GM12878 (cell line): Measurements from ENCODE around the gene SHB. TPM values are rescaled to one million over a fixed set of nuclear protein-coding genes. Genes with fewer than 3 reads are reported as not detected.

Source experiments
- ATAC-seq: fragments of 200-7000 bp; cut with Tn5 transposase; 3 replicates; pipeline ENCODE4 v1.9.1; 2020; ENCODE audit warnings: mild to moderate bottlenecking, moderate library complexity
- BruUV-seq: library from RNA; stranded (reverse); fragments of 400-500 nt; replicated peaks from 2 replicates; lab custom pipeline; 2021; lab: Mats Ljungman, UMichigan
- CTCF ChIA-PET: fragments of 300-600 bp; sonication (Branson Sonifier 250); formaldehyde crosslinking; extraction: SDS; loops from one replicate; lab custom pipeline; 2021; ENCODE audit warnings: inconsistent platforms; lab: Yijun Ruan, JAX
- POLR2A ChIA-PET: fragments of 350-600 bp; formaldehyde crosslinking; extraction: SDS; loops from one replicate; lab custom pipeline; 2021; ENCODE audit warnings: inconsistent platforms; lab: Charles Lee
- RAD21 ChIA-PET: fragments of 300-600 bp; sonication (Branson Sonifier 250); formaldehyde crosslinking; loops from one replicate; lab custom pipeline; 2023; ENCODE audit warnings: antibody characterized with exemption; ENCODE audit not compliant: unreplicated experiment; lab: Charles Lee
- SMC1A ChIA-PET: fragments of 300-600 bp; sonication (Branson Sonifier 250); formaldehyde crosslinking; loops from one replicate; lab custom pipeline; 2023; ENCODE audit not compliant: unreplicated experiment, uncharacterized antibody; lab: Charles Lee
- DNase-seq: peaks from one replicate; pipeline ENCODE4 v3.0.0-alpha.2; 2011; ENCODE audit warnings: low read depth, low spot score
- FAIRE-seq: peaks from 3 replicates; lab custom pipeline; 2011; peaks lifted over from hg19 to GRCh38; lab: Jason Lieb, UNC
- H2AFZ ChIP-seq: 2 replicates; pipeline ENCODE4 v1.6.0; 2011; ENCODE audit warnings: low read depth, low read length, control low read depth; ENCODE audit not compliant: control insufficient read depth
- H3K27ac ChIP-seq: 2 replicates; pipeline ENCODE4 v1.5.1; 2011; ENCODE audit warnings: control low read depth; ENCODE audit not compliant: control insufficient read depth, insufficient read depth
- H3K27me3 ChIP-seq, 2 experiments: replicated peaks in 1 of 2; 2 replicates each; pipeline versions ENCODE4 v1.6.0 to v1.6.1; 2011; ENCODE audit warnings: low read length in 1 of 2; ENCODE audit not compliant: control insufficient read depth in 2 of 2, insufficient read depth in 2 of 2
- H3K36me3 ChIP-seq, 2 experiments: 2 replicates each; pipeline ENCODE4 v1.5.1; 2011; ENCODE audit warnings: low read length in 1 of 2; ENCODE audit not compliant: control insufficient read depth in 2 of 2, insufficient read depth in 2 of 2
- H3K4me1 ChIP-seq: 2 replicates; pipeline ENCODE4 v1.6.1; 2011; ENCODE audit warnings: mild to moderate bottlenecking, low read length, moderate library complexity, mixed read lengths; ENCODE audit not compliant: control insufficient read depth, insufficient read depth
- H3K4me2 ChIP-seq: 2 replicates; pipeline ENCODE4 v1.6.0; 2011; ENCODE audit warnings: control low read depth; ENCODE audit not compliant: control insufficient read depth, insufficient read depth
- H3K4me3 ChIP-seq: fragments of 200-600 bp; sonication (generic); 2 replicates; pipeline ENCODE4 v1.5.1; 2016
- H3K79me2 ChIP-seq: 2 replicates; pipeline ENCODE4 v1.6.0; 2011; ENCODE audit warnings: low read length; ENCODE audit not compliant: control insufficient read depth, insufficient read depth
- H3K9ac ChIP-seq: 2 replicates; pipeline ENCODE4 v1.8.0; 2011; ENCODE audit warnings: low read length, control low read depth, mixed read lengths; ENCODE audit not compliant: control insufficient read depth, insufficient read depth
- H3K9me3 ChIP-seq: replicated peaks from 3 replicates; pipeline ENCODE4 v1.5.1; 2011; ENCODE audit warnings: mild to moderate bottlenecking, low read length; ENCODE audit not compliant: control insufficient read depth, insufficient read depth
- H4K20me1 ChIP-seq: 2 replicates; pipeline ENCODE4 v1.6.0; 2011; ENCODE audit not compliant: control insufficient read depth, insufficient read depth
- ATF7 ChIP-seq: fragments of 450-650 bp; IDR thresholded peaks from 2 replicates; pipeline ENCODE4 v1.6.1; 2016; ENCODE audit warnings: low read depth, mild to moderate bottlenecking
- BACH1 ChIP-seq: fragments of 450-650 bp; IDR thresholded peaks from 2 replicates; pipeline ENCODE4 v1.6.1; 2017; ENCODE audit warnings: mild to moderate bottlenecking, borderline replicate concordance
- BHLHE40 ChIP-seq, 2 experiments: fragments of 450-650 bp in 1 of 2; IDR thresholded peaks; 2 replicates each; pipeline ENCODE4 v1.6.1; 2011 to 2017; ENCODE audit warnings: low read depth in 2 of 2, borderline replicate concordance in 1 of 2, improper control_type of control experiment in 1 of 2, low read length in 1 of 2, mild to moderate bottlenecking in 1 of 2
- CBFB ChIP-seq: IDR thresholded peaks from 2 replicates; pipeline ENCODE4 v1.6.1; 2016; ENCODE audit warnings: antibody characterized with exemption, low read depth
- CTCF ChIP-seq, 3 experiments: IDR thresholded peaks in 2 of 3; conservative IDR thresholded peaks in 1 of 3; 2 replicates each; pipeline ENCODE4 v1.5.1; 2011; ENCODE audit warnings: low read depth in 3 of 3, low read length in 3 of 3, mild to moderate bottlenecking in 3 of 3, control low read depth in 2 of 3, moderate library complexity in 2 of 3, inconsistent platforms in 1 of 3, mixed read lengths in 1 of 3; ENCODE audit not compliant: control insufficient read depth in 2 of 3, insufficient read depth in 1 of 3; ENCODE audit errors: extremely low read depth in 1 of 3
- DPF2 ChIP-seq: fragments of 450-650 bp; IDR thresholded peaks from 2 replicates; pipeline ENCODE4 v1.6.1; 2017; ENCODE audit warnings: mild to moderate bottlenecking
- FOXK2 ChIP-seq: fragments of 450-650 bp; IDR thresholded peaks from 2 replicates; pipeline ENCODE4 v1.6.1; 2017; ENCODE audit warnings: mild to moderate bottlenecking, moderate library complexity
- IKZF2 ChIP-seq, 2 experiments: fragments of 450-650 bp; IDR thresholded peaks; 2 replicates each; pipeline ENCODE4 v1.6.1; 2017; ENCODE audit warnings: mild to moderate bottlenecking in 2 of 2, moderate library complexity in 2 of 2
- IRF4 ChIP-seq: IDR thresholded peaks from 2 replicates; pipeline ENCODE4 v1.6.1; 2011; ENCODE audit warnings: low read depth, low read length
- NFYA ChIP-seq: IDR thresholded peaks from 2 replicates; pipeline ENCODE4 v1.6.1; 2011; ENCODE audit warnings: low read depth, mild to moderate bottlenecking, low read length, improper control_type of control experiment, borderline replicate concordance
- PKNOX1 ChIP-seq: fragments of 450-650 bp; IDR thresholded peaks from 2 replicates; pipeline ENCODE4 v1.6.1; 2016; ENCODE audit warnings: mild to moderate bottlenecking
- TAF1 ChIP-seq: IDR thresholded peaks from 2 replicates; pipeline ENCODE4 v1.6.1; 2011; ENCODE audit warnings: mild to moderate bottlenecking, low read depth, low read length, borderline replicate concordance
- YBX1 ChIP-seq: fragments of 450-650 bp; IDR thresholded peaks from 2 replicates; pipeline ENCODE4 v1.6.1; 2016; ENCODE audit warnings: antibody characterized with exemption
- WGBS: methylation state at CpG from one replicate; pipeline ENCODE4 v1.1.6; 2016; ENCODE audit warnings: low lambda C conversion rate; ENCODE audit not compliant: insufficient replicate concordance, insufficient coverage; ENCODE audit errors: missing lambda C conversion rate; 5-methylcytosine and 5-hydroxymethylcytosine counted together
- in situ Hi-C: fragments of 300-500 bp; cut with MboI; formaldehyde crosslinking; loops from 9 replicates; pipeline ENCODE4 v1.14.3; 2018; ENCODE audit warnings: mixed read lengths
- intact Hi-C: fragments of 100-400 bp; cut with micrococcal nuclease; formaldehyde crosslinking; loops from one replicate; pipeline ENCODE4 v1.14.2; 2022; ENCODE audit not compliant: unreplicated experiment
- polyA plus RNA-seq, 11 experiments: library from polyadenylated mRNA; depleted of rRNA in 4 of 11; unstranded in 6 of 11; stranded (reverse) in 5 of 11; fragments of >200 nt; fragmentation: Nextera tagmentation in 4 of 11; fragmentation: Illumina TruSeq in 1 of 11; extraction: Ambion mirVana in 4 of 11; extraction: Trizol in 1 of 11; gene quantifications; 1 replicate in 1 of 11; 2 replicates in 10 of 11; pipeline versions ENCODE4 v1.2.1 to v1.2.3, GENCODE V29; 2011 to 2016; ENCODE audit warnings: inconsistent platforms in 2 of 11, missing spikeins in 2 of 11, low read depth in 1 of 11
- total RNA-seq, 4 experiments: library from RNA; depleted of rRNA in 3 of 4; stranded (reverse); fragments of >200 nt in 3 of 4; fragmentation: Illumina TruSeq in 1 of 4; extraction: Trizol in 1 of 4; gene quantifications; 2 replicates each; pipeline versions ENCODE4 v1.2.1 to v1.2.3, GENCODE V29; 2013 to 2021

SHB gene
- total and polyA plus RNA-seq, 10 of the 15 experiments (the other 5 are each of a cell fraction or from before 2014, with no cell fraction given) = 0.29 to 6.2 (median 1.3) TPM

DNA sequence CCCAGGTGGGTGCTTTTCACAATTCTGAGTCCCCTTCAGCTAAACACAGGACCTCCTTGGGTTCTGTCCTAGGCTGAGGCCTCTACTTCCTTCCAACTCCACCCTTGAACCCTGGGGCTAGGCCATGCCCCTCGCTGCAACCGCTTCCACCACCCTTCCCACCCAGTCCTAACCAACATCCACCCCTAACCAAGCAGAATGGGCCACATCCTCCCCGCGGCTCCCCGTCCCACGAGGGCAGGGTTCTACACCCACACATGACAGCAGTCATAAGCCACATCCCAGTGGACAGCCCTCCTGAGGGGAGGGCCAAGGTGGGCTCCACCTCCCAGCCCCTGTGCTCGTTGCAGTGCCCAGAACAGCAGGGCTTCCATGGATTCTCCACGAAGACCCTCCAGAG lies 65.8 kb downstream of the SHB start:
- in situ Hi-C loops = loop anchor here (25.0 kb wide), 1 partner anchor 516 kb away; the partner anchor contains the start of gene POLR1E
- RAD21 ChIA-PET = interaction anchor here (1.1 kb wide), 1 partner anchor 65 kb away, joined by 3 read pairs; the partner anchor contains the start of gene SHB

DNA sequence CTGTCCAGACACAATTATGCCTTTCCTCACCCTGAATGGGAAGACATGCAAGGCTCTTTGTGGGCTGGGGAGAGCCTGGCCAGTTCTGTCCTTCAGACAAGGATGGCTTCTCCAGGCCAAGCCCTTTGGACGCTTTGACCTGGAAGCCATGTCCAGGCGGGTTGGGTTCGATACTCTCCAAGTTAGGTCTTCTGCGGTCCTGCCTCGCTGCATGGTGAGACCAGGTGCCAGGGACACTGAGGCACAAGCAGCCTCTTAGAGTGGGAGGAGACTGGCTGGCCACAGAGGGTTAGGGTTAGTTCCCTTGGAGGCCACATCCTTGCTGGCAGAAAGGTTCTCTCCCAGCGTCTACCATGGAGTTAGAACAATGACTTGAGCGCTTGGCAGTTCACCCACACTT lies 67.6 kb downstream of the SHB start:
- DNase-seq (no peak), ATAC-seq (no peak), FAIRE-seq (no peak)
- no TSS peak for BruUV-seq
- peaks cover 28% of the 10 kb centered on the region for H3K4me1 ChIP-seq
- H3K36me3 ChIP-seq = no peaks in the 10 kb centered on the region
- in situ Hi-C loops (loop anchor here (25.0 kb wide), 1 partner anchor 514 kb away; the partner anchor contains the start of gene POLR1E), intact Hi-C loops (no loop called here)
- ChIA-PET RAD21 (no interaction called here), CTCF (interaction anchor here (1.4 to 2.1 kb wide), 2 partner anchors 67 to 88 kb away, joined by 4 to 6 read pairs; partner anchors contain the start of gene SHB), SMC1A (interaction anchor here (1.4 kb wide), 1 partner anchor 25 kb away, joined by 6 read pairs; no protein-coding TSS in a partner anchor), POLR2A (no interaction called here)
- H3K27ac ChIP-seq = no peak overlapping the region
- no peak overlapping the region for H3K9ac ChIP-seq
- H3K9me3 ChIP-seq = no peaks in the 10 kb centered on the region
- no peak overlapping the region for H2AFZ ChIP-seq
- WGBS = 74% methylated on average over 7 of the region's 7 CpGs
- no peaks in the 10 kb centered on the region for H3K27me3 ChIP-seq
- no peak overlapping the region for H3K4me2 ChIP-seq
- H4K20me1 ChIP-seq = no peaks in the 10 kb centered on the region
- no peaks in the 10 kb centered on the region for H3K79me2 ChIP-seq
- H3K4me3 ChIP-seq = no peak overlapping the region
- TF ChIP-seq PKNOX1 = no peak
- no peak for TF ChIP-seq YBX1
- TF ChIP-seq TAF1 = no peak
- TF ChIP-seq BACH1 = no peak
- no peak for TF ChIP-seq CBFB
- no peak for TF ChIP-seq CTCF (IDR thresholded peaks at IDR 0.05 in 2 of 3, conservative IDR thresholded peaks at IDR 0.05 in 1 of 3; ENCODE audit: control insufficient read depth in 2 of 3, extremely low read depth in 1 of 3, insufficient read depth in 1 of 3, low read depth in 3 of 3, low read length in 3 of 3)

More for the DNA sequence above, 65.8 kb downstream of the SHB start:
- no TSS peak for BruUV-seq
- H3K4me3 ChIP-seq = no peak overlapping the region
- H3K9ac ChIP-seq = no peak overlapping the region
- no peaks in the 10 kb centered on the region for H3K36me3 ChIP-seq
- H3K4me2 ChIP-seq = no peak overlapping the region
- no peaks in the 10 kb centered on the region for H3K27me3 ChIP-seq
- TF ChIP-seq IKZF2 (IDR thresholded peaks at IDR 0.05) (peak; percentile 19; a peak in 1 of 4 replicates), DPF2 (0 out of 2 replicates have a peak, but pooled peaks have one; percentile 30), NFYA (no peak), IRF4 (no peak), BHLHE40 (IDR thresholded peaks at IDR 0.05; ENCODE audit: borderline replicate concordance in 1 of 2, low read depth in 2 of 2, low read length in 1 of 2) (0 out of 4 replicates have a peak, but pooled peaks of 1 of the 2 experiments have one; percentile 11), ATF7 (peak; percentile 48; the same call in 1 of the 2 replicates), FOXK2 (peak; percentile 43; the same call in 1 of the 2 replicates)
- TF ChIP-seq, all 136 proteins: peak for 5
- Histone ChIP-seq H2AFZ (no peak overlapping the region), H3K9me3 (no peaks in the 10 kb centered on the region), H3K79me2 (no peaks in the 10 kb centered on the region), H4K20me1 (no peaks in the 10 kb centered on the region), H3K4me1 (peaks cover 36% of the 10 kb centered on the region), H3K27ac (no peak overlapping the region)
- CTCF ChIA-PET = interaction anchor here (1.0 to 2.1 kb wide), 3 partner anchors 9 to 90 kb away, joined by 3 to 6 read pairs (median 4); no protein-coding TSS in a partner anchor
- SMC1A ChIA-PET = interaction anchor here (0.6 to 1.2 kb wide), 3 partner anchors 10 to 237 kb away, joined by 3 read pairs; no protein-coding TSS in a partner anchor
- DNase-seq (no peak), FAIRE-seq (no peak), ATAC-seq (no peak)
- intact Hi-C loops = no loop called here
- POLR2A ChIA-PET = no interaction called here
- WGBS = 24% methylated on average over 8 of the region's 8 CpGs
